GM19328 (cell line): ENCODE results near the gene FOSL1.
"Not testable (repeated sequence)": the region's sequence is repeated elsewhere in the genome, so short reads cannot be mapped to it uniquely, and the experiment has no call there.

Experiments
- ATAC-seq: cut with Tn5 transposase; IDR thresholded peaks from one replicate; pipeline ENCODE4 v1.9.1; 2021; ENCODE audit warnings: mild to moderate bottlenecking, moderate library complexity; ENCODE audit not compliant: unreplicated experiment

The FOSL1 gene

DNA sequence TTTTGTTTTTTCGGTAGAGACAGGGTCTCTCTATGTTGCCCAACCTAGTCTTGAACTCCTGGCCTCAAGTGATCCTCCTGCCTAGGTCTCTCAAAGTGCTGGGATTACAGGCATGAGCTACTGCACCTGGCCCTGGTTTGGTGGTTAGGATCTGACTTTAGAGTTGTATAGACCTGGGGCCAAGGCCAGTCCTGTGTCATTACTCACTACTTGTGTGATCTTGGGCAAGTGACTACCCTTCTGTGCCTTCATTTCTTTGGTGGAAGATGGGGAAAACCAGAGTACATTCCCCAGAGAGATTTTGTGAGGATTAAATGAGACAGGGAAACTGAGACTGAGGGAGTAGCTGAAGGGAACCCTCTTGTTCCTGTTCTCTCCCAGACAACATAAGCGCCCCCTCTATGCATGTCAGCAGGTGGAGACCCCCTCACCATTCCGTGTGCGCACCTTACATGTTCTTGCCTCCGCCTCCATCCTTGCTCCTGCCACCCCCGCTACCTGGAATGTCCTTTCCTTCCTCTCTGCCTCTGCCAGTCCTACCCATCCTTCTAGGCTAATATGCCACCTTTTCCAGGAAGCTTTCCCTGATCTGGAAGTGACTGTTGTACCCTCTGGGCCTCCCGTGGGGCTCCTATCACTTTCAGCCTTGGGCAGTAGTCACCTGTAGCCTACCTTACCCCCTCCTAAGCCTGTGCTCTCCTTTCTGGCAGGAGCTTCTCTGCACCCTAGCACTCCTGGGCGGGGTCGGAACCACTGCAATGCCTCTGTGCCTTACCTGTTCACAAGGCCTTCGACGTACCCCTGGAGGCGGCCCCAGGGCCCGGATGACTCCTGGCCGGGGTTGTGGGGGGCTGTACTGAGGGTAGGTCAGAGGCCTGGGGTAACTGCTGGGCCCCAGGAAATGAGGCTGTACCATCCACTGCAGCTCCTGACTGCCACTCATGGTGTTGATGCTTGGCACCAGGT, 3.9 kb downstream of the FOSL1 start:
- no peak for ATAC-seq

DNA sequence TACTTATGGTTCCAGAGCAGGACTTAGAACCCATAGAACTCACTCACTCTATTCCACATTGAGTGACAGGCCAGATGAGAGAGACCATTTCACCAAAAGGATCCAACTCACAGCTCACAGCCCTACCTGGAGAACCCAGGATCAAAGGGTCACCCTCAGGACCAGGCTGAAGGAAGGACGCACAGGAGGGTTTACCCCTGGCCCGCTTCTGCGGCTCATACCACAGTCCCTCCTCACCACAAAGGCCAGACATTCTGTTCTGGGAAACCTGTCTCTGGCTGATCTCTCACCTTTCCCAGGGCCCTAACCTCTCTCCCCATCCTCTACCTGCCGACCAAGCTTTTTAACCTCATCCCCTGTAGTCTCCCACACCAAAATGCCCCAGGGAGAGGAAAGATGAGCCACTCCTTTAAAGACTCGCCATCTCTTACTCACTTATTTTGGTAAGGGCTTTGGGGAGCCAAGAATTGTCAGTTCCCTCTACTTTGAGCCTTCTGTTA, 4.7 kb downstream of the FOSL1 start:
- ATAC-seq: no peak

DNA sequence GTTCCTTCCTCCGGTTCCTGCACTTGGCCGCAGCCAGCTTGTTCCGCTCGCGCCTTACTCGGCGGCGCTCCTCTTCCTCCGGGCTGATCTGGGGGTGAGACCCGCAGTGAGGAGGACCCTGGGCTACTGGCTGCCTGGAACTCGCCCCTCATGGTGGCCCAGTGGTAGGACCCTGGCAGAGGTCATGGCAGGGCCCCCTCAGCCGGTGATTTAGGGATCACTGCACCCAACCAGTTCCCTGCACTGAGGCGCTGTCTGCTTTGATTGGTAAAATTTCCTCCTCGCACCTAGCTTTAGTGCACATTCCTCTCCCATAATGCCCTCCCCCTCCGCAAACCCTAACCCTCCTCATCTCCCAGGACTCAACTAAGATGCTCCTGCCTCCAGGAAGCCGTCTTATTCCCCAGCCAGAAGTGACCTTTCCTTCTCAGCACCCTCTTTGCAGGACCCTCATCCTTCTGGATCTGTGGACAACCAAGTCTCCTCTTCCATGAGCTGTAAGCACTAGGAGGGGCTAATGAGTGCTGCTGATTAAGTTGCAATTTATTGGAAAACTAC, 6.1 kb downstream of the FOSL1 start:
- ATAC-seq: no peak

DNA sequence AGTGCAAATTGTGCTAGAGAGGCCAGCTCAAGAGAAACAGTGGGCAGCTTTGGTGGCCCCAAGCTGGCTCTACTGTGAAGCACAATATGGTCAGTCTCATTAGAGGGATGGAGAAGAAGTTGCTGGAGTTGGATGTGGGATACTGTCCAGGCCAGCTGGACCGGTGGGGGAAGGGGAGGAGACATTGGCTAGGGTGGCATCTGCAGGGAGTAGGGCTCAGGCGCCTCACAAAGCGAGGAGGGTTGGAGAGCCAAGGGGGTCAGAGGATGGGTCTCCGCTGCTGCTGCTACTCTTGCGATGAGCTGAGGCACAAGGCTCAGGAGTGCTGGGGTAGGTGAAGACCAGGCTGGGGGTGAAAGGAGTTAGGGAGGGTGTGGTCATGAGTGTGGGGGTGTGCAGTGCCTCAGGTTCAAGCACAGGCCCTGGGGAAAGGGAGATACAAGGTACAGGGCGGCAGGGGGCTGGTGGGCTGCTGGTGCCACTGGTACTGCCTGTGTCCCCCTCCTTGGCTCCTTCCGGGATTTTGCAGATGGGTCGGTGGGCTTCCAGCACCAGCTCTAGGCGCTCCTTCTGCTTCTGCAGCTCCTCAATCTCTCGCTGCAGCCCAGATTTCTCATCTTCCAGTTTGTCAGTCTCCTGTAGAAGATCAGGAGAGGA, 7.4 kb downstream of the FOSL1 start:
- ATAC-seq: no peak

DNA sequence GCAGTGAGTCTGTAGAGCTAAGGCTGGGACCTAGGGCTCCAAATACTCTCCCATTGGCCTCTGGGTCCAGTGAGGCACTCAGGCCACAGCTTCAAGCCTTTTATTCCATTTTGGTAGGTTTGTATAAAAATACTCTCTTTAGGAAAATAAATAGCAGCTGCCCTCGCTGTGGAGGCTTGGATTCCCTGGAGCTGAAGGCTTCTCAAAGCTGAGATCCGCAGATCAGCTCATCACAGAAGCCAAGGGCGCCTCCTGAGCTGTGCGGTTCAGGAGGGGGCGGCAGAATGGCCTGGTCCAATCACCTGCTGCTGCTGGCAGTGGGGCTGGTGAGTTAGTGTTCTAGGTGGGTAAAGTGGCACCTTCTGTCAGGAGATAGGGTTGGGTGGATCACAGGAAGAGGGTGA, 8.0 kb downstream of the FOSL1 start:
- ATAC-seq: not testable (repeated sequence)

DNA sequence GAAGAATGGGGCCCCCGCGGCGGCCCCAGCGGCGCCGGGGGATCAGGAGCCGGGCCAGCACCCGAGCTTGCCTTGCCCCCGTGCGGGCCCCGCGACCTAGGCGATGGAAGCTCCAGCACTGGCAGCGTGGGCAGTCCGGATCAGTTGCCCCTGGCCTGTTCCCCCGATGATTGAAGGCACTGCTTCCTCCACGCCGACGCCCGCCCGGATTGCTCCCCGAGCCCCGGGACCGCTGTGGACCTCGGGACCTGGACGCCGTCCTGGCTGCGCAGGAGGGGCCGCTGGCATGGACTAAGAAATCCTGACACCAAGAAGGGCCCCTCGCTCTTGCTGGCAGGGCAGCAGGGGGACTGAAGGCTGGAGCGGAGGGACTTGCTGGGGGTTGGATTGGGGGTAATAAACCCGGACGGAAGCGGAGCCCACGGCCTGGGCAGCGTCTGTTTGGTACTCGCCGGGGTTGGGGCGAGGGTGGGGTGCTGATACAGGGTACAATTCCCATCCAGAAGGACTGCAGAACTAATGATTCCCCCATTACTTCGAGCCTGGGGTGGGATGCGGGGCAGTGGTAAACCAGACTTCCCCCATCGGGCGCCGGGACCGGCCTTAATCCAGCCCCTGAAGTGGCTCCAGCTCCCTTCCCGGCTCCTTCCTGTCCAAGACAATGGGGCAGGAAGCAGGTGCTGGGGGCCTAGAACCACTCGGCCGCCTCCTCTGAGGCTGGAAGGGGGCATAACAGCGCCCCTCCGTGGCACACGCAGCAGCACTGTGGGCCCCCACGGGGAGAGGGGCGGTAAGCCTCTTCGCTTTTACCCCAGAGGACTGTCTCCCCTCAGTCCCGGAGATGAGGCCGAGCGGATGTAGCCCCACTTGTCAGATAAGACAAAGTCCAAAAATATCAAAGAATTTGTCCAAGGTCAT, 8.7 kb downstream of the FOSL1 start:
- ATAC-seq: no peak

DNA sequence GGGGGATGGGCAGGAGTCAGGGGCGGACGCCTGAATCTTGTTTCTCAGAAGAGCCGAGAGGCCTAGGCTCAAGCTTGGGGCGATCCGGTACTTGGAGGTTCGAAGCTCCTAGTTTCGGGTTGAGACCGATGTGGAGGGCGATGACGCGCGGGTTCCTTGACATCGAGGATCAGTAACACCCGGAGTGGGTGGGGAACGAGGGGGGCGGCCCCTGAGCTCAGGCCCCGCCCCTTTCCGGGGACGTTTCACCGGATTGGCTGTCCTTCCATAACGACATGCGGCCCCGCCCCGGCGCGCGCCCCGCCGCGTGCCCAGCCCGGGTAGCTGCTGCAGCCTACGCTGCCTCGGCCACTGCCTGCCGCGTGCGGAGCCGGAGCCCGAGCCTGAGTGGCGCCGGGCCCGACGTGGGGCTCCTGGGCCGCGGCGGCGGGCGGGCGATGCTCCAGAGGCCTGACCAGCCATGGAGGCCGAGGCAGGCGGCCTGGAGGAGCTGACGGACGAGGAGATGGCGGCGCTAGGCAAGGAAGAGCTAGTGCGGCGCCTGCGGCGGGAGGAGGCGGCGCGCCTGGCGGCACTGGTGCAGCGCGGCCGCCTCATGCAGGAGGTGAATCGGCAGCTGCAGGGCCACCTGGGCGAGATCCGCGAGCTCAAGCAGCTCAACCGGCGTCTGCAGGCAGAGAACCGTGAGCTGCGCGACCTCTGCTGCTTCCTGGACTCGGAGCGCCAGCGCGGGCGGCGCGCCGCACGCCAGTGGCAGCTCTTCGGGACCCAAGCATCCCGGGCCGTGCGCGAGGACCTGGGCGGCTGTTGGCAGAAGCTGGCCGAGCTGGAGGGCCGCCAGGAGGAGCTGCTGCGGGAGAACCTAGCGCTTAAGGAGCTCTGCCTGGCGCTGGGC, 9.6 kb downstream of the FOSL1 start, which contains the start of gene CCDC85B:
Gene CCDC85B (plus strand): TSS at position 350 of the 895 bp plus-strand sequence. CDS start 111 bp downstream, at position 461.
- ATAC-seq: peak; percentile 63

DNA sequence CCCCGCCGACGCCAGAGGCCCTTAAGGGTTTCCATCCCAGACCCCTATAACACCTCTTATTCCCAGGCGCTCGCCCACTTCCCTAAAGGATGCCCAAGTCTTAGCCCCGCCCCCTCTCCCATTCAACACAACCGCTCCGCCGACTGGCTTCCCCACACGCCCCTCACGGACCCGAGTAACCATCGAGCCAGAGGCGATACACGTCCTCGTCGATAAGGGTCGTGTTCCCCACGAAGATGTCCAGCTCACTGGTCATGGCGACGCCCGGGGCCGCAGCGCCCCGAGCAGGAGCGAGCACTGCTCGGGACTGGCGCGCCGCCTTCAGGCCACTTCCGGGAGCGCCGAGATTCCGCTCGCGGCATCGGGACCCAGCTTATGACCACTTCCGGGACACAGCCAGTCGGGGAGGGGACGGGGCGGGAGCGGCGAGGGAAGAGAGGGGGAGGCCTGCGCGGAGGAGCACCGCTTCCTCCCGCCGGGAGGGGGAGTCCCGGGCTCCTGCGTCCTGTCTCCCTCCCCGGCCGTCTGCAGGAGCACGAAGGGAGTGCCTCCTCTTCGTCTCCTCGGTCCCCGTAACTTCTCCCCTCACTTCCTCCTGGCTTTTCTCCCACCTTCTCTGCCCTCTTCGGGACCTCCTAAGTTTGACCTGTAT, 11.9 kb downstream of the FOSL1 start, which contains the start of gene FIBP:
Gene FIBP (minus strand): TSS at position 309 of the 652 bp plus-strand sequence. CDS start 53 bp downstream, at position 256.
- ATAC-seq: peak; percentile 52

DNA sequence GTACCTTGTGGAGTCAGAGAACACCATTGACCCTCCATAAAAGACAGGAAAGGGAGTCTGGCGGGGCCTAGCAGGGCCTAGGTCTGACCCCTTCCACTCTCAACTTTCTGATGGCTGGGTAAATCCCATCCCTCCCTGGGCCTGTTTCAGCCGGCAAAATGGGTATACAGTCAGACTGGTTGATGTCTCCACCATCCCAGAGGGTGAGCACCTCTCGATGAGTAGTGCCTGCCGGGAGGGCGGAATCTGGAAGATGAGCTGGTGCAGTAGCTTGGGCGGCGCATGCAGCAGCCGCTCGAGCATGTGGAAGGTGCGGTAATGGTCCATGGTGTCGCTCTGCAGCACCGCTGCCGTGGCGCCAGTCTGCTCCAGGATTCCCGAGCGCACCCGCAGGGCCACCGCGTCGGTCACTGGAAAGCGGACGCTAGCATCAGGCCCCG, 12.4 kb downstream of the FOSL1 start:
- ATAC-seq: no peak

DNA sequence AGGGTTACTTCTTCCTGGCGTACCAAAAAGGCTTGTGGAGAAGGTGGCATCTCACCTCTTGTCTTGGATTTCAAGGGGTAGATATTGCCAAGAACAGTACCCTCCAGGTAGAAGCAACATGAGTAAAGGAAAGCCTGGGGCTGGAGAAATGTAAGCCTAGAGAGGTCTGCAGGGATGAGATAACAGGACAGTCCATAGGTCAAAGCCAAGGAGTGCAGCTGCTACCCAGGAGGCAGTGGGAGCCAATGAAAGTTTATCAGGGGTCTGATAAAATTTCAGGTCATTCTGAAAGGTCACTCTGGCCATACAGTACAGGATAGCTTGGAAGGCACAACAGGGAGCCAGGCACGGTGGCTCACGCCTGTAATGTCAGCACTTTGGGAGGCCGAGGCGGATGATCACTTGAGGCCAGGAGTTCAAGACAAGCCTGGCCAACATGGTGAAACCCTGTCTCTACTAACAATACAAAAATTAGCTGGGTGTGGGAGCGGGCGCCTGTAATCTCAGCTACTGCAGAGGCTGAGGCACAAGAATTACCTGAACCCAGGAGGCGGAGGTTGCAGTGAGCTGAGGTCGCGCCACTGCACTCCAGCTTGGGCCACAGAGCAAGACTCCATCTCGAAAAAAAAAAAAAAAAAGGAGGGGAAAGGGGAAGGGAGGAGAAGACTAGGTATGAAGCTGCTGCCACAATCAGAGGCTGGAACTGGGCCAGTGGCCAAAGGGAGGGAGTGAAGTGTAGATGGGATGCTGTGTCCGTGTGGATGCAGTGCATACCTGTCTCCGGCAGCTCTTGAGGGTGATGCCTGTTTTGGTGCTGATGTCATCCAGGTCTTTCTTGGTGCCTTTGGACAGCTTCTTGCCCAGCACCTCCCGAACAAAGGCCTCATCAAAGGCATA, 13.1 kb downstream of the FOSL1 start:
- ATAC-seq: no peak

DNA sequence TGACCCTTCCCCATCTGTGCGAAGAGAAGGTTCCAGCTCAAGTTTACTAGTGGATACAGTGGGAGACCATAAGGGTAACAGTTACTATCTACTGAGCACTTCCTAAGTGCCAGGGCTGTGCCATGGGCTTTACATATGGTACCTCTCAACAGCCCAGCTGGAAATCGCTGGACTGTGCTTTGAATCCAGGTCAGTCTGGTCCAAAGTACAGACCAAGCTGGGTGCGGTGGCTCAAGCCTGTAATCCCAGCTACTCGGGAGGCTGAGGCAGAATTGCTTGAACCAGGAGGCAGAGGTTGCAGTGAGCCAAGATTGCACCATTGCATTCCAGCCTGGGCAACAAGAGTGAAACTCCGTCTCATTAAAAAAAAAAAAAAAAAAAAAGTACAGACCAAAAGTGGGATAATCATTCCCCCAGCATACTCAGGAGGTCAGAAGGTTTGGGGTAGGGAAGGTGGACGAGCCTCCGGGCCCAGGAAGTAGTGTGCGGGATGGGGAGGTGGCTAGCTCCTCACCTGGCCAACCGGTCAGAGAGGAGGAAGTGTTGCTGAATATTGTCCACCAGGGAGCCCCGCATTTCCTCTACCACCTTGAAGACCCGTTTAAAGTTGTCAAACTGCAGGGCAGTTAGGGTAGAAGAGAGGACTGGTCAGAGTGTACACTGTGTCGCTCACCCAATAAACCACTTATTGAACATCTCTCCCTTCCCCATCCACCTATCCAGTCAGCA, 14.2 kb downstream of the FOSL1 start:
- no peak for ATAC-seq

DNA sequence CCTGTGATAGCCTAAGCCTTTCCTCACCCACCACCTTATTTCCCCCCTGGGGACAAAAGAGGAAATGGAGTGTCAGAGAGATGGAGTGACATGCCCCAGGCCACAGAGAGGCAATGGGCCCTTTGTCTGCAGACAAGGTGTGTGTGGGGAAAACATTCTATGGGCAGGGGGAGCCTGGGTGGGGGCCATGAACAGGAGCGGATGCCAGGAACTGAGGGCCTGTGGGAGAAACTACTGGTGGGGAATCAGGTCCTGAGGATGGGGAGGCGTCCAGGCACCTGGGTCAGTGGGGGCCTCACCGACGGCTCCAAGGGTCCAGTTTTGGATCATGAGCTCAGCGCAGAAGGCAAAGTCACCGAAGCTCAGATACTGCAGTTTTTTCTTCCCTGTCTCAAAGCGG, 15.0 kb downstream of the FOSL1 start:
- ATAC-seq: no peak

DNA sequence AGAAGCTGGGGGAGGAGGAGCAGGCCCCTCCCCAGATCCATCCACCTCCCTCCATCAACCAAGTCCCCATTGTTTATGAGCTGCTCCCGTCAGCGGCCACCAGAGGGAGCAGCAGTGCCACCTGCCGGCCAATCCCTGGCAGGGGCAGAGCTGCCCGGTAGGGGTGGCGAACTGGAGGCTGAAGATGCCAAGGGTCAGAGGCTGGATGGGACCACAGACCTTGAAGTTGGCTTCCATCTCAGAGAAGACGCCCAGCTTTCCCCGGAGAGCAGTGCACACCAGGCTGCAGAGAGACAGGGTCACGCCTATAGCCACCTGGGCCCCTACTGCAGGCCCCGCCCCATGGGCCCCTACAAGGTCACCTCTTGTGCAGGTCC, 15.5 kb downstream of the FOSL1 start:
- ATAC-seq: no peak

DNA sequence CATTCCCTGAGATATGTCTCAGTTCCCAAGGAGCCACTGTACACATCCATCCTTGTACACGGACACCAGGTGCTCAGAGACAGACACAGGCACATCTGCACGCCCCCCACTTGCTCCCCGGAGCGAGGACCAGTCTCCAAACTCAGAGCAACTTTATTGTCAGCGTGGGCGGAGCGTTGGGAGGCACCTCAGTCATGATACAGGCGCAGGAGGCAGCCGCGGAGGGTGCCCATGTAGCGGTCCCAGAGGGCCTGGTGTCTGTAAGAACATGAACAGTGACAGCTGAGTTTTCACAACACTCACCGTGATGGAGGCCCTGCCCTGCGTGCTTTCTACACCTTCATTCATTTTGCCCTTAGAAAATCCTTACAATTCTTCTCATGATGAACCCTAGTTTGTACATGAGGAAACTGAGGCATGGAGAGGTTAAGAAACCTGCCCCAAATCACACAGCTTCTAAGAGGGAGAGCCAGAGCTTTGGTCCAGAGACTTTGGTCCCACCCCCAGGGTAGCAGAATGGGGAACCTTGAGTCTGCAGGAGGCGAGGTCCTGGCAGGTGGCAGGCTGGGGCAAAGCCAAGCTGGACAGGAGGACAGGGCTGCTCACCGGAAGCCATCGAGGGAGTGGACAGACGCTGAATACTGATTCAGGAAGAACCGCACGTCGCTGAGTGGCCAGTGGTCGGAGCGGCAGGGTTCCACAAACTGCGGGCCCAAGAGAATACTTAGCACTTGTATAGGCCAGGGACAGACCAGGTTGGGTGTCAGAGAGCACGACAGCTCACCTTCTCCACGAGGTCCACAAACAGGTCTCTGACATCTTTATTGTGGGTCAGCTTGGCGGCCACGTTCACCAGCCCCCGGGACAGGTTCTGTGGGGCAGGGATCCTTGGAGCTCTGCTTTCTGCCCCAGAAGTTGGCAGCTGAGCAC, 16.1 kb downstream of the FOSL1 start:
- no peak for ATAC-seq

DNA sequence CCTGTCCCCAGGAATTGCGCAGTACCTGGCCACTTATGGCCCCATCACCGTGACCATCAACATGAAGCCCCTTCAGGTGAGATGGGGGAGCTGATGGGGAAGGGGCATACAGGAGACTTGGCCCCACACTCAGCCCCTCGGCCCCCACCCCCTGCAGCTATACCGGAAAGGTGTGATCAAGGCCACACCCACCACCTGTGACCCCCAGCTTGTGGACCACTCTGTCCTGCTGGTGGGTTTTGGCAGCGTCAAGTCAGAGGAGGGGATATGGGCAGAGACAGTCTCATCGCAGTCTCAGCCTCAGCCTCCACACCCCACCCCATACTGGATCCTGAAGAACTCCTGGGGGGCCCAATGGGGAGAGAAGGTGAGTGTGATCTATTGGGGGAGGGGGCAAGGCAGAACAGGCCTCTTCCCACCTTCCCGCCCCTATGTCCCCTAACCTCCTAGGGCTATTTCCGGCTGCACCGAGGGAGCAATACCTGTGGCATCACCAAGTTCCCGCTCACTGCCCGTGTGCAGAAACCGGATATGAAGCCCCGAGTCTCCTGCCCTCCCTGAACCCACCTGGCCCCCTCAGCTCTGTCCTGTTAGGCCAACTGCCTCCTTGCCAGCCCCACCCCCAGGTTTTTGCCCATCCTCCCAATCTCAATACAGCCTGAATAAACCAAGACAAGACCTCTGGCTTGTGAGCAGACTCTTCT, 17.0 kb downstream of the FOSL1 start:
- no peak for ATAC-seq
